HG03520 (cell line): ENCODE measurements around the gene EML1.

Experiments
- ATAC-seq: cut with Tn5 transposase; IDR thresholded peaks from one replicate; pipeline ENCODE4 v1.9.1; 2021; ENCODE audit warnings: mild to moderate bottlenecking, moderate library complexity; ENCODE audit not compliant: unreplicated experiment

The EML1 gene

GRCh38 chr14:99952453-99952852 is 159.2 kb downstream of the EML1 start:
- no peak for ATAC-seq

DNA sequence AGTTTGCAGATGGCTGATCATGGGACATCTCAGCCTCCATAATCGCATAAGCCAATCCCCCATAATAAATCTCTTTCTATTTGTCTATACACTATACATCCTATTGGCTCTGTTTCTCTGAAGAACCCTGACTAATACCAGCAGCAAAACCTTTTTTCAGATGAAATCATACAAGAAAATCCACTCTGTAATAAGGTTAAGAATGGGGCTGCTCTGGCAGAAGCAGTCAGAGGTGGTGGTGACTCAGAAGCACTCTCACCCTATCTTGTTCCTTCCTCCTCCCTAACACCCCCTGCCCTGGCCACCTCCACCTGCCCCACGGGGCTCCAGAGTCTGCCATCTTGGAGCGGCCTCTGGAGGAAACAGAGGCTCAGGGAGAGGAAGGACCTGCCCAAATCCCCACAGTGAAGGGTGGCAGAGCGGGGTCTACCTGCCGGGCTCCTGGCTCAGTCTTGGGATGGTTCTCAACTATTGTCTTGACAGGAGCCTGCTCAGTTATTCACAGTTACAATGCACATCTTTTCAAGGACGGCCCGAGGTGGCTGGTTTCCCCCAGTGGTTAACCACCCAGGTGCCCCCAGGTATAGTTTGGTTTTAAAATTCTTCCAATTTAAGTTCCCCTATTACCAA is 162.7 kb downstream of the EML1 start:
- no peak for ATAC-seq

- ATAC-seq = no peak
Observed at GRCh38 chr14:99958380-99958779, 165.2 kb downstream of the EML1 start.

DNA sequence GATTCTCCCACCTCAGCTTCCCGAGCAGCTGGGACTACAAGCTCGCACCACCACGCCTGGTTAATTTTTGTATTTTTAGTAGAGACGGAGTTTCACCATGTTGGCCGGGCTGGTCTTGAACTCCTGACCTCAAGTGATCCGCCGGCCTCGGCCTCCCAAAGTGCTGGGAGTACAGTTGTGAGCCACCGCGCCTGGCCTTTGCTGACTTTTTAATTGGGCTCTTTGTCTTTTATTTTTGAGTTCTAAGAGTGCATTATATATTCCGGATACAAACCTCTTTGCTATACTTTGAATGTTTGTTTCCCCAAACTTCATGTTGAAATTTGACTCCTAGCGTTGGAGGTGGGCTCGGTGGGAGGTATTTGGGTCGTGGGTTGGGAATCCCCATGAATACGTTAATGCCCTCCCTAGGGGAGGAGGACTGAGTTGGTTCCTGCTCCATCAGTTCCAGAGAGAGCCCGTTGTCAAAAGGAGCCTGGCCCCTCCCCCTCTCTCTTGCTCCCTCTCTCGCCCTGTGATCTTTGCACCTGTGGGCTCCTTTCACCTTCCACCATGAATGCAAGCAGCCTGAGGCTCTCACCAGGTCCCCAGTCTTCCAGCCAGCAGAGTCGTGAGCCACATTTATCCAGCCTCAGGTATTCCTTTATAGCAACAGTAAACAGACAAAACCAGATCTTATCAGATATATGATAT is 168.8 kb downstream of the EML1 start:
- ATAC-seq = no peak

- ATAC-seq = no peak
Observed at GRCh38 chr14:99964979-99965378, 171.8 kb downstream of the EML1 start.

GRCh38 chr14:99966037-99966835 is 173.0 kb downstream of the EML1 start:
- ATAC-seq = no peak

DNA sequence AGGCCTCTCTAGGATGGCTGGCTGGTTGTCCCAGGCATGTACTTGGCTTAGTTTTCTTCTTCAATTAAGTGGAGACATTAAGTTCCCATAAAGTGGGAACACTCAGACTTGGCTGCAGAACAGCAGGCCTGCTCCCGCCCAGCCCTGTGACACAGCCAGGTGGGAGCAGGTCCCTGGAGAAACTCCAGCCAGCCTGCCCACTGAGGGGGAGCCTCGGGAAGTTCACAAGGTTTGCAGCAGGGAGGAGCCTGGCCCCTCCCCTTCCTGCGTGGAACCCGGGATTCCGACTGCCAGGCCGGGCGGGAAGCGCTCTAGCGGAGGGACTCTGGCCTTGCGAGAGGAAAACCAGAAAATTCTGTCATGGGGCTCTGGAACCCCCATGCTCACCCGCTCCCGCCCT is 173.7 kb downstream of the EML1 start:
- no peak for ATAC-seq

GRCh38 chr14:99968191-99968920 is 175.1 kb downstream of the EML1 start:
- ATAC-seq = no peak

DNA sequence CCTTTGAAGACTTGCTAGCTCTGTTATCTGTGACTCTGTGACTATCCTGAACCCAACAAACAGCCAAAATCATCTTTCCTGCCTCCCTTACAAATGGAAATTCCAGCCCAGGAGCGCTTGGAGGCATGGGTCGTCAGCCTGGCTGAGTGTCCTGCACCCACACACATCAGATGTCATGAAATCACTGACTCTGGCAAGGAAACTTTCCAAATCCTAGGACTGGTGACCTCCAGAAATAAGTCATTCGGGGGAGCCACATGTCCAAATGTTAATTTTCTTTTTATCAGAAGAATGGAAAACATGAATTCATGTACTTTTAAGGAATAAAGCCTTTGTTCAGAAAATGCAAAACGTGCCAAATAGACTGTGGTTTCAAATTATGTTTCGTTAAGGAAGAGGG is 175.7 kb downstream of the EML1 start:
- no peak for ATAC-seq

DNA sequence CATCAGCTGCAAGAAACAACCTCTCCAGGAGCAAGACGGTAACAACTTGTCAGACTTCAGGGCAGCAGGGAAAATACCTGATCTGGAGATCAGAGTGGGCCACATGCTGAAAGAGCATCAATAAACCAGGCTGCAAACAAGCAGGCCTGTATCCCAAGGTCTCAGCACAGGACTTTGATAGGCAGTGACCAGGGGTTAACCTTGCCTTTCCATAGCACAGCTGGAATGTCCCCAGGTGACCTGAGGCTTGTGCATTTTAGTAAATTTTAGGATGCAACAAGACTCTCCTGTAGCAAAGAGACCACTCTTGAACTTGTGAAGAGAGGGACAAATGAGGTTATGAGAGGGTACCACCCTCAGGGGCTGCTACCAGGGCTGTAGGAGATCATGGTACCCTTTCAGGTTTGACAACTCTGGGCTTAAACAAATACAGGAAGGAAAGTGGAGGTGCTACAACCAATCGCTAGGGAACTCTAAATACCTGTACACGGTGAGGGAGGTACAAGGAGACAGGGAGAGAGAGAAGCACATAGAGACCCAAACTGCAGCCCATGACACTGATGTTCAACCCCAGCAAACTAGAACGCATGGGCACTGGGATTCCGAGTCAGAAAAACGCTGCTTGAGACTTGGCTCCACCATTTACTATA is 176.6 kb downstream of the EML1 start:
- ATAC-seq = no peak

DNA sequence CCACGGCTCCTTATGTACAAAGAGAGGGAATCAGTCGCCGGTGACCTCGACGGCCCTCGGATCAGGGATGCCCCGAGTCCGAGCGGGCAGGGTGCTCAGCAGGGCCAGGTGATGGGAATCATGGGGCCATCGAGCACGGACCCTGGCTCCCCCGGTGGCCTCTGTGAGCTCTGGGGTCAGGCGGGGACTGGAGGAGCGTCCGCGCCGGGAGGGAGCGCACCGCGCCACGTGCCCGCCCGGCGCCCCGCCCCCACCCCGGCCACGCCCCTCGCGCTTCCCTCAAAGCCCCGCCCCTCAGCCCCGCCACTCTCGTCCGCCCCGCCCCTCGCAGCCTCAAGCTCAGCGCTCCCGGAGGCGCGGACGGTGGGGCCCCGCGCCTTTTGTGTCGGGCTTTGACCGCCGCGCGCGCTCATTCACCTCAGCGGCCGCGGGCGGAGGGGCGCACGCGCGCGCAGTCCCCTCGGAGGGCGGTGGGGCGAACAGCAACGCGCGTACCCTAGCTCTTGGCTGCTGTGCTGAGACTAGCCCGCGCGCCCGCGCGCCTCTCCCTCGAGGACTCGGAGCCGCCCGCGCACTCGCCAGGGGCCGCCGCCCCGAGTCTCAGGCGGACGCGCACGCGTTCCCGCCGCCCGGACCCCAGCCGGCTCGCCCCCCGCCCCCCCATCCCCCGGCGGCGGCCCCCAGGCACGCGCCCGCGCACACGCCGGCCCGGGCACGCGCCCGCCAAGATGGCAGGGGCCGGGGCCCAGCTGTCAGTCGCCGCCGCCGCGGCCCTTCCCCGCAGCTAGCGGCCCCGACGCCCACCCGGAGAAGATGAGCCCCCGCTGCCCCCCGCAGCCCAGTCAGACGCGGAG is 178.1 kb downstream of the EML1 start:
- peak; percentile 74 for ATAC-seq

- peak; percentile 23 for ATAC-seq
Observed at GRCh38 chr14:99971941-99972747, 178.9 kb downstream of the EML1 start.

DNA sequence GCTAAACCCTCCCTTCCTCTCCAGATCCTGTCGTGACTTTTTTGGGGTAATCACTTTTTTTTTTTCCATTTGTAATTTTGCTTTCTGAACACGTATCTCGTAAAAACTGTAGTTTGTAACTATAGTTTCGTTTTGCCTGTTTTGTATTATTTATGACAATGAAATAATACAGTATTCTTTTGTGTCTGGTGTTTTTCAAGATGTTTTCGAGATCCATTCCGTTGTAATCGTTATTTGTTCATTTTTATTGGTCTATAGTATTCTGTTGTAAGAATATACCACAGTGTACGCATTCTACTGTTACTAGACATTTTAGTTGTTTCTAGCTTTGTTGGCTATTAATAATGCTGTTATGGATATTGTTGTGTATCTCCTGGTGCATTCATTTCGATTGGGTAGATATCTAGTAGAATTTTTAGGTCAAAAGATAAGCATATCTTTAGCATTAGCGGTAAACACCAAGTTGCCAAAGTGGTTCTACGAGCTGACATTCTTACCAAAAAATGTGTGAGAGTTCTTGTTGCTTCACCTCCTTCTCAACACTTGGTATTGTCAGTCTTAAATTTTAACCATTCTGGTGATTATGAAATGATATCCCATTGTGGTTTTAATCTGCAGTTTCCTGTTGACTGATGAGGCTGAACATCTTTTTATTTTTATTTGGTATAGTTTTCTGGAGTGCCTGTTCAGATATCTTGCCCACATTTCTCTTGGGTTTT is 179.7 kb downstream of the EML1 start:
- no peak for ATAC-seq

DNA sequence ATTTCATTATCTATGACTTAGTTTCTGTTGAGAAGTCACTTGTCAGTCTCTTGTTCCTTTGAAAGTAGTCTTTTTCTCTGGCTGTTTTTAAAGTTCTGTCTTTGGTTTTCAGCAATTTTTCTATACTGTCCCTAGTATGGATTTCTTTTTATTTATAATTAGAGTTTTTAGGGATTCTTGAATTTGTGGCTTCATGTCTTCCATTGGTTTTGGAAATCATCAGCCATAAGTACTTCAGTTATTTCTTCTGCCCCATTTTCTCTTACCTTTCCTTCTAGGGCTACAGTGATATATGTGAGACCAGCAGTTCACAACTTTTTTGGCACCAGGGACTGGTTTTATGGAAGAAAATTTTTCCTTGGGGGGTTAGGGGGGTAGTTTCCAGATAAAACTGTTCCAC is 182.0 kb downstream of the EML1 start:
- no peak for ATAC-seq

GRCh38 chr14:99976021-99976420 is 182.8 kb downstream of the EML1 start:
- no peak for ATAC-seq

- no peak for ATAC-seq
Observed at GRCh38 chr14:99976681-99977080, 183.5 kb downstream of the EML1 start.

DNA sequence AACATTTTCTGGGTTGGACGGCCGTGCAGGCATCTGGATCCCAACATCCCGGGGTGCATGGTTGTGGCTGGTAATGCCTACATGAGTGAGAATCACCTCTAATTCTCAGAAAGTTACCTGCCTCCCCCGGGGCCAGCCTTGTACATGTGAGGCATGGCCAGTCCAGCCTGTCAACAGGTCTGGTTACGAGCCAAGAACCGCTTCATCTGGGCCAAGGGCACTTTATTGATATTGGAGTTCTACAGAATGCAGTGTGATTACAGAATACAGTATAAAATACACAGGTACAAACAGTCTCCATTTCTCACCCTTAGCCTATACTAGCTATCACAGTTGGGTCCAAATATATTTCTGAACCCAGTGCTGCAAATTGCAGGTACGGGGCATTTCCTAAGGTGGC is 187.1 kb downstream of the EML1 start:
- no peak for ATAC-seq

GRCh38 chr14:99981806-99982205 is 188.6 kb downstream of the EML1 start:
- no peak for ATAC-seq
